ENCODE measurements around the gene EPB42. TPM values are rescaled to one million over a fixed set of nuclear protein-coding genes. Genes with fewer than 3 reads are reported as not detected.

EPB42 gene
- total RNA-seq, 1 experiment from 2014 or later: not detected

- TF ChIP-seq SOX15 (CRISPR knock-in tag; IDR thresholded peaks at IDR 0.05): no peak
- TF ChIP-seq, protein P1, sequence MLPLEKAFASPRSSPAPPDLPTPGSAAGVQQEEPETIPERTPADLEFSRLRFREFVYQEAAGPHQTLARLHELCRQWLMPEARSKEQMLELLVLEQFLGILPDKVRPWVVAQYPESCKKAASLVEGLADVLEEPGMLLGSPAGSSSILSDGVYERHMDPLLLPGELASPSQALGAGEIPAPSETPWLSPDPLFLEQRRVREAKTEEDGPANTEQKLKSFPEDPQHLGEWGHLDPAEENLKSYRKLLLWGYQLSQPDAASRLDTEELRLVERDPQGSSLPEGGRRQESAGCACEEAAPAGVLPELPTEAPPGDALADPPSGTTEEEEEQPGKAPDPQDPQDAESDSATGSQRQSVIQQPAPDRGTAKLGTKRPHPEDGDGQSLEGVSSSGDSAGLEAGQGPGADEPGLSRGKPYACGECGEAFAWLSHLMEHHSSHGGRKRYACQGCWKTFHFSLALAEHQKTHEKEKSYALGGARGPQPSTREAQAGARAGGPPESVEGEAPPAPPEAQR (CRISPR knock-in tag; IDR thresholded peaks at IDR 0.05): no peak
- no peak for TF ChIP-seq GRHL2 (CRISPR knock-in tag; IDR thresholded peaks at IDR 0.05; ENCODE audit: insufficient replicate concordance, severe bottlenecking)
- TF ChIP-seq, protein P2, sequence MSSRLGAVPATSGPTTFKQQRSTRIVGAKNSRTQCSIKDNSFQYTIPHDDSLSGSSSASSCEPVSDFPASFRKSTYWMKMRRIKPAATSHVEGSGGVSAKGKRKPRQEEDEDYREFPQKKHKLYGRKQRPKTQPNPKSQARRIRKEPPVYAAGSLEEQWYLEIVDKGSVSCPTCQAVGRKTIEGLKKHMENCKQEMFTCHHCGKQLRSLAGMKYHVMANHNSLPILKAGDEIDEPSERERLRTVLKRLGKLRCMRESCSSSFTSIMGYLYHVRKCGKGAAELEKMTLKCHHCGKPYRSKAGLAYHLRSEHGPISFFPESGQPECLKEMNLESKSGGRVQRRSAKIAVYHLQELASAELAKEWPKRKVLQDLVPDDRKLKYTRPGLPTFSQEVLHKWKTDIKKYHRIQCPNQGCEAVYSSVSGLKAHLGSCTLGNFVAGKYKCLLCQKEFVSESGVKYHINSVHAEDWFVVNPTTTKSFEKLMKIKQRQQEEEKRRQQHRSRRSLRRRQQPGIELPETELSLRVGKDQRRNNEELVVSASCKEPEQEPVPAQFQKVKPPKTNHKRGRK (CRISPR knock-in tag; IDR thresholded peaks at IDR 0.05; ENCODE audit: borderline replicate concordance): no peak
- no peak for TF ChIP-seq SMAD3 (CRISPR knock-in tag; IDR thresholded peaks at IDR 0.05; ENCODE audit: borderline replicate concordance)
- no peak for TF ChIP-seq MAX (CRISPR knock-in tag; IDR thresholded peaks at IDR 0.05)
- TF ChIP-seq, protein P3, sequence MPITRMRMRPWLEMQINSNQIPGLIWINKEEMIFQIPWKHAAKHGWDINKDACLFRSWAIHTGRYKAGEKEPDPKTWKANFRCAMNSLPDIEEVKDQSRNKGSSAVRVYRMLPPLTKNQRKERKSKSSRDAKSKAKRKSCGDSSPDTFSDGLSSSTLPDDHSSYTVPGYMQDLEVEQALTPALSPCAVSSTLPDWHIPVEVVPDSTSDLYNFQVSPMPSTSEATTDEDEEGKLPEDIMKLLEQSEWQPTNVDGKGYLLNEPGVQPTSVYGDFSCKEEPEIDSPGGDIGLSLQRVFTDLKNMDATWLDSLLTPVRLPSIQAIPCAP (CRISPR knock-in tag; IDR thresholded peaks at IDR 0.05): no peak
- no peak for TF ChIP-seq NR1H2 (CRISPR knock-in tag; IDR thresholded peaks at IDR 0.05)
- no peak for TF ChIP-seq JAZF1 (CRISPR knock-in tag; IDR thresholded peaks at IDR 0.05)
- no peak for TF ChIP-seq FOXK1 (CRISPR knock-in tag; IDR thresholded peaks at IDR 0.05)
- TF ChIP-seq ESRRA (CRISPR knock-in tag; IDR thresholded peaks at IDR 0.05; ENCODE audit: borderline replicate concordance): no peak
- ChIA-PET CTCF (interaction anchor here (2.4 kb wide), 1 partner anchor 14 kb away, joined by 11 read pairs; no protein-coding TSS in a partner anchor), POLR2A (no interaction called here)
- Mint-ChIP-seq H3K27me3 (ENCODE audit: low read depth) (no peaks in the 10 kb centered on the region), H3K9me3 (no peaks in the 10 kb centered on the region), H3K36me3 (peaks cover 15% of the 10 kb centered on the region; the same call in 1 of the 2 replicates), H3K4me1 (peaks cover 7% of the 10 kb centered on the region), H3K4me3 (no peak overlapping the region), H3K27ac (no peak overlapping the region)
- ATAC-seq (no peak), DNase-seq (ENCODE audit: low spot score) (no peak)
These were observed 30.6 kb downstream of the EPB42 start for GRCh38 chr15:43190178-43190577.

DNA sequence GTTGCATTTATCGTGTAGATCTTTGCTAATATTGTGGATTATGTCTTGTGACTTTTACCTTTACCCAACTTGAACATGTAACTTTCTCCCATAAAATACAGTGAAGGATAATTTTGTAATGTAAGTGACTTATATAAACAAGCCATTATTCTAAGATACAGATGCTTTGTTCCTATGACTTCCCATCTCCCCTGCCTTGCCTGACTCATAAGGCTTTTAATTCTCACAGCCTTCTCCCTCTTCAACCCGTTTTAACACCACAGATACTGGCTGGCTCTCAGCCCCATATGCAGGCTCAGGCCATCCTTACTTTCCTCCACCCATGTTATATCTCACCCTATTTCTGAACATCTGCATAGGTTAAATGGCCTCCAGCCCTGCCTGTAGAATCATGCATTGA, 31.5 kb downstream of the EPB42 start:
- ChIA-PET CTCF (interaction anchor here (2.4 kb wide), 1 partner anchor 15 kb away, joined by 11 read pairs; no protein-coding TSS in a partner anchor), POLR2A (no interaction called here)
- TF ChIP-seq NR2C2 (CRISPR knock-in tag; IDR thresholded peaks at IDR 0.05) (no peak), ATF3 (CRISPR knock-in tag; conservative IDR thresholded peaks at IDR 0.05) (no peak), ZNF121 (CRISPR knock-in tag; IDR thresholded peaks at IDR 0.05) (no peak), MXD4 (CRISPR knock-in tag; IDR thresholded peaks at IDR 0.05; ENCODE audit: borderline replicate concordance) (no peak), NFE2L1 (CRISPR knock-in tag; IDR thresholded peaks at IDR 0.05) (no peak), ZNF423 (CRISPR knock-in tag; IDR thresholded peaks at IDR 0.05) (no peak), KAT7 (CRISPR knock-in tag; IDR thresholded peaks at IDR 0.05; ENCODE audit: borderline replicate concordance) (no peak), TEAD4 (CRISPR knock-in tag; IDR thresholded peaks at IDR 0.05) (no peak), MLX (CRISPR knock-in tag; IDR thresholded peaks at IDR 0.05) (no peak), FOXP4 (CRISPR knock-in tag; IDR thresholded peaks at IDR 0.05) (no peak), ZNF671 (CRISPR knock-in tag; IDR thresholded peaks at IDR 0.05) (no peak), ZNF138 (CRISPR knock-in tag; conservative IDR thresholded peaks at IDR 0.05) (no peak)
- TF ChIP-seq, protein P2 (CRISPR knock-in tag; IDR thresholded peaks at IDR 0.05; ENCODE audit: borderline replicate concordance): no peak
- H3K27ac Mint-ChIP-seq: no peak overlapping the region
- DNase-seq (ENCODE audit: low spot score): no peak
- H3K27me3 Mint-ChIP-seq (ENCODE audit: low read depth): no peaks in the 10 kb centered on the region
- H3K4me1 Mint-ChIP-seq: peaks cover 12% of the 10 kb centered on the region
- H3K4me3 Mint-ChIP-seq: no peak overlapping the region
- ATAC-seq: no peak
- no peaks in the 10 kb centered on the region for H3K9me3 Mint-ChIP-seq
- peaks cover 15% of the 10 kb centered on the region; the same call in 1 of the 2 replicates for H3K36me3 Mint-ChIP-seq
